ENCODE results near the gene SERPING1.

The SERPING1 gene

GRCh38 chr11:57634311-57634710, 36.8 kb downstream of the SERPING1 start:
- no peak for TF ChIP-seq CTCF (IDR thresholded peaks at IDR 0.05; ENCODE audit: control insufficient read depth, extremely low read depth, insufficient read depth)
- no peak overlapping the region for H3K4me3 ChIP-seq (ENCODE audit: low read depth, low read length)
- DNase-seq (ENCODE audit: low read depth) = no peak

DNA sequence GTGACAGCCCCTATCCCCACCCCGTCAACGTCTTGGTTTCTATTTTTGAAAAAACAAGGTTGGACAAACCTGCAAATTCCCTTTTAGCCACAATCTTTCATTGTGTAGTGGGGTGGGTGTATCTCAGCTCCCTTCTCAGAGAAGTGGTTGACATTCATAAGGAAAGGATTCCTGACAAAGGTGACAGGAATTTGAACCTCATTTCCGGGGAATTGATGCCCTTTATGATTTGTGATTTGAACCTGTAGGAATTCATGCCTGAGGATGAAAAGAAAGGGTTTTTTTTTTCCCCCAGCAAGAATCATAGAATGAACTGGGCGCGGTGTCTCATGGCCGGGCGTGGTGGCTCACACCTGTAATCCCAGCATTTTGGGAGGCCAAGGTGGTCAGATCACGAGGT, 37.8 kb downstream of the SERPING1 start:
- no peak for DNase-seq (ENCODE audit: low read depth)
- no peak overlapping the region for H3K4me3 ChIP-seq (ENCODE audit: low read depth, low read length)
- no peak for TF ChIP-seq CTCF (IDR thresholded peaks at IDR 0.05; ENCODE audit: control insufficient read depth, extremely low read depth, insufficient read depth)

- DNase-seq (ENCODE audit: low read depth) = no peak
- H3K4me3 ChIP-seq (ENCODE audit: low read depth, low read length) = no peak overlapping the region
- TF ChIP-seq CTCF (IDR thresholded peaks at IDR 0.05; ENCODE audit: control insufficient read depth, extremely low read depth, insufficient read depth) = no peak
Measured at GRCh38 chr11:57637626-57638004, 40.1 kb downstream of the SERPING1 start.

GRCh38 chr11:57638005-57638781, 40.7 kb downstream of the SERPING1 start:
- H3K4me3 ChIP-seq (ENCODE audit: low read depth, low read length) = no peak overlapping the region
- DNase-seq (ENCODE audit: low read depth) = no peak
- no peak for TF ChIP-seq CTCF (IDR thresholded peaks at IDR 0.05; ENCODE audit: control insufficient read depth, extremely low read depth, insufficient read depth)

DNA sequence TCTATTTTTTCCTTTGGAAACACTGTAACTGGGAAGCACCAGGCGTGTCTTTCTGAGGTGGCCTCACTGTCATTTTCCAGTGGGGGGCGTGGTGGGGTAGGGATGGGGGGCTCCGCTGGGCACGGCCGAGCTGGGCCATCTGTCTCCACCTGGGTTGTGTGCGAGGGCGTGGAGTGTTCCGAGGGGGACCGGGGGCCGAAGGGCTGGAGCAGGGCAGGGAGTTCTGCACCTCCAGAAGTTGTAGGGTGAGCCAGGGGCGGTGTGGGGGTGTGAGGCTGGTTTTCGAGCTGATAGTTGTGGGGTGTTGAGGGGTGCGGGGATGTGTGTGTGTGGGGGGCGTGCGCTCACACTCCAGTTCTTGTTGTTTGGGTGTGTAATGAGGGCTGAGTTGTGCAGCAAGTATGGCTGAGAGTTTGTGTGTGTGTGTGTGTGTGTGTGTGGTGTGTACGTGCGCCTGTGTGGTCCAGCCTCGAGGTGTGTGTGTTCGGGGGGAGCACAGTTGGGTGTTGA, 41.4 kb downstream of the SERPING1 start:
- DNase-seq (ENCODE audit: low read depth) = no peak
- no peak overlapping the region for H3K4me3 ChIP-seq (ENCODE audit: low read depth, low read length)
- no peak for TF ChIP-seq CTCF (IDR thresholded peaks at IDR 0.05; ENCODE audit: control insufficient read depth, extremely low read depth, insufficient read depth)

- TF ChIP-seq CTCF (IDR thresholded peaks at IDR 0.05; ENCODE audit: control insufficient read depth, extremely low read depth, insufficient read depth) = no peak
- DNase-seq (ENCODE audit: low read depth) = no peak
- H3K4me3 ChIP-seq (ENCODE audit: low read depth, low read length) = no peak overlapping the region
Measured at GRCh38 chr11:57639321-57640067, 42.0 kb downstream of the SERPING1 start.

Measured in LNCaP clone FGC (cell line).